H1 (cell line): ENCODE results near the gene VOPP1. TPM values are rescaled to one million over a fixed set of nuclear protein-coding genes. Genes with fewer than 3 reads are reported as not detected.
"Not testable (repeated sequence)": the region's sequence is repeated elsewhere in the genome, so short reads cannot be mapped to it uniquely, and the experiment has no call there.

Experiments
- CTCF ChIA-PET: fragments of 300-600 bp; sonication (Branson Sonifier 250); formaldehyde crosslinking; loops from one replicate; lab custom pipeline; 2021; ENCODE audit not compliant: partially characterized antibody; lab: Charles Lee
- POLR2A ChIA-PET: fragments of 300-600 bp; sonication (Branson Sonifier 250); formaldehyde crosslinking; loops from one replicate; lab custom pipeline; 2021; ENCODE audit warnings: inconsistent platforms; ENCODE audit not compliant: partially characterized antibody; lab: Charles Lee
- DNase-seq, 2 experiments: peaks; one replicate each; pipeline versions ENCODE4 v3.0.0 to v3.0.0-alpha.2; 2010 to 2022; ENCODE audit warnings: low spot score in 2 of 2, low read depth in 1 of 2, mixed read lengths in 1 of 2
- FAIRE-seq: peaks from 2 replicates; lab custom pipeline; 2011; peaks lifted over from hg19 to GRCh38; lab: Jason Lieb, UNC
- H2AFZ ChIP-seq: 2 replicates; pipeline ENCODE4 v1.8.1; 2012; ENCODE audit warnings: low read length, inconsistent platforms
- H2AK5ac ChIP-seq: 2 replicates; pipeline ENCODE4 v1.6.1; 2013; ENCODE audit warnings: low read depth, low read length
- H2BK120ac ChIP-seq: replicated peaks from 2 replicates; pipeline ENCODE3; 2013; ENCODE audit warnings: low read depth, low read length, inconsistent platforms
- H2BK12ac ChIP-seq: 2 replicates; pipeline ENCODE4 v1.6.1; 2013; ENCODE audit warnings: low read depth, low read length
- H2BK15ac ChIP-seq: 2 replicates; pipeline ENCODE4 v1.6.1; 2013; ENCODE audit warnings: low read length
- H2BK20ac ChIP-seq: 2 replicates; pipeline ENCODE4 v1.6.1; 2013; ENCODE audit warnings: low read length
- H2BK5ac ChIP-seq: 2 replicates; pipeline ENCODE4 v1.6.1; 2013; ENCODE audit warnings: low read depth, low read length
- H3K14ac ChIP-seq: 2 replicates; pipeline ENCODE4 v1.6.1; 2013; ENCODE audit warnings: inconsistent platforms; ENCODE audit not compliant: insufficient read length
- H3K18ac ChIP-seq: 2 replicates; pipeline ENCODE4 v1.6.1; 2013; ENCODE audit warnings: low read length; ENCODE audit errors: extremely low read depth
- H3K23ac ChIP-seq: 2 replicates; pipeline ENCODE4 v1.6.1; 2013; ENCODE audit warnings: inconsistent platforms; ENCODE audit not compliant: insufficient read length
- H3K23me2 ChIP-seq: 2 replicates; pipeline ENCODE4 v1.6.1; 2013; ENCODE audit warnings: low read depth, low read length
- H3K27ac ChIP-seq: 2 replicates; pipeline ENCODE4 v1.6.1; 2011; ENCODE audit warnings: low read depth, low read length, inconsistent platforms
- H3K27me3 ChIP-seq, 4 experiments: replicated peaks in 1 of 4; 1 replicate in 1 of 4; 2 replicates in 3 of 4; pipeline versions ENCODE4 v1.6.1 to v1.8.1; 2011 to 2013; ENCODE audit warnings: low read length in 3 of 4, mild to moderate bottlenecking in 3 of 4, inconsistent platforms in 2 of 4, mixed read lengths in 2 of 4, moderate library complexity in 1 of 4; ENCODE audit not compliant: control insufficient read depth in 3 of 4, insufficient read depth in 3 of 4; ENCODE audit errors: extremely low read depth in 1 of 4
- H3K36me3 ChIP-seq, 4 experiments: 2 replicates each; pipeline versions ENCODE4 v1.6.1 to v1.8.1; 2011 to 2013; ENCODE audit warnings: mild to moderate bottlenecking in 4 of 4, low read length in 3 of 4, moderate library complexity in 2 of 4, control low read depth in 1 of 4, inconsistent platforms in 1 of 4; ENCODE audit not compliant: insufficient read depth in 4 of 4, control insufficient read depth in 2 of 4
- H3K4ac ChIP-seq: replicated peaks from 2 replicates; pipeline ENCODE3; 2013; ENCODE audit warnings: low read length, low read depth, mixed read lengths, inconsistent platforms; ENCODE audit not compliant: insufficient read length
- H3K4me1 ChIP-seq, 4 experiments: replicated peaks in 1 of 4; 1 replicate in 1 of 4; 2 replicates in 3 of 4; pipeline versions ENCODE4 v1.6.1 to v1.8.1; 2011 to 2013; ENCODE audit warnings: low read length in 3 of 4, inconsistent platforms in 2 of 4, mixed read lengths in 1 of 4; ENCODE audit not compliant: insufficient read depth in 4 of 4, control insufficient read depth in 3 of 4
- H3K4me2 ChIP-seq, 2 experiments: 2 replicates each; pipeline versions ENCODE4 v1.6.1 to v1.8.1; 2011 to 2013; ENCODE audit warnings: low read depth in 2 of 2, low read length in 2 of 2, control low read depth in 1 of 2, inconsistent platforms in 1 of 2, mild to moderate bottlenecking in 1 of 2; ENCODE audit not compliant: insufficient read depth in 1 of 2
- H3K4me3 ChIP-seq, 4 experiments: fragments of 200-600, 300-600 bp in 1 of 4; sonication (generic), shearing (Covaris generic), sonication (Bioruptor Twin) in 1 of 4; 2 replicates each; pipeline versions ENCODE4 v1.5.1 to v1.8.1; 2011 to 2016; ENCODE audit warnings: low read length in 4 of 4, low read depth in 3 of 4, control low read depth in 2 of 4, inconsistent platforms in 2 of 4, mild to moderate bottlenecking in 2 of 4, mixed read lengths in 1 of 4, moderate library complexity in 1 of 4; ENCODE audit not compliant: insufficient read depth in 2 of 4; ENCODE audit errors: extremely low read depth in 1 of 4
- H3K56ac ChIP-seq: replicated peaks from 2 replicates; pipeline ENCODE3; 2013; ENCODE audit warnings: low read depth, mild to moderate bottlenecking, mixed read lengths, low read length, inconsistent platforms; ENCODE audit not compliant: insufficient read length
- H3K79me1 ChIP-seq: 2 replicates; pipeline ENCODE4 v1.6.1; 2013; ENCODE audit warnings: low read depth, low read length, control low read depth
- H3K79me2 ChIP-seq, 2 experiments: 2 replicates each; pipeline versions ENCODE4 v1.6.1 to v1.8.1; 2012 to 2013; ENCODE audit warnings: low read length in 2 of 2, mild to moderate bottlenecking in 2 of 2, inconsistent platforms in 1 of 2; ENCODE audit not compliant: insufficient read depth in 2 of 2, control insufficient read depth in 1 of 2
- H3K9ac ChIP-seq, 4 experiments: replicated peaks in 1 of 4; 1 replicate in 1 of 4; 2 replicates in 3 of 4; pipeline versions ENCODE4 v1.6.1 to v1.8.1; 2011 to 2013; ENCODE audit warnings: low read depth in 3 of 4, low read length in 3 of 4, control low read depth in 2 of 4, mild to moderate bottlenecking in 2 of 4, moderate library complexity in 2 of 4, inconsistent platforms in 1 of 4; ENCODE audit errors: extremely low read depth in 1 of 4
- H3K9me3 ChIP-seq, 2 experiments: 2 replicates each; pipeline versions ENCODE4 v1.6.1 to v1.8.1; 2012 to 2013; ENCODE audit warnings: mild to moderate bottlenecking in 2 of 2, moderate library complexity in 2 of 2, control low read depth in 1 of 2, inconsistent platforms in 1 of 2, low read depth in 1 of 2, low read length in 1 of 2, mixed read lengths in 1 of 2; ENCODE audit not compliant: insufficient read depth in 2 of 2
- H4K20me1 ChIP-seq, 2 experiments: replicated peaks in 1 of 2; 2 replicates each; pipeline versions ENCODE3 to v1.8.1; 2011 to 2013; ENCODE audit warnings: inconsistent platforms in 2 of 2, low read length in 2 of 2, mild to moderate bottlenecking in 1 of 2; ENCODE audit not compliant: insufficient read depth in 2 of 2, control insufficient read depth in 1 of 2
- H4K5ac ChIP-seq: 2 replicates; pipeline ENCODE4 v1.6.1; 2013; ENCODE audit warnings: low read length, low read depth, mixed read lengths, inconsistent platforms; ENCODE audit not compliant: insufficient read length
- H4K8ac ChIP-seq: 2 replicates; pipeline ENCODE4 v1.8.0; 2013; ENCODE audit warnings: mild to moderate bottlenecking, moderate library complexity, low read length, inconsistent platforms; ENCODE audit not compliant: insufficient read depth; ENCODE audit errors: extremely low read depth
- H4K91ac ChIP-seq: replicated peaks from 2 replicates; pipeline ENCODE3; 2013; ENCODE audit warnings: low read length, mixed read lengths, inconsistent platforms; ENCODE audit not compliant: insufficient read length
- WGBS, 2 experiments: shearing (Covaris generic) in 1 of 2; methylation state at CpG; one replicate each; pipeline versions ENCODE4 v1.1.6 to v1.1.7; 2013 to 2015; ENCODE audit warnings: low lambda C conversion rate in 2 of 2, mixed read lengths in 2 of 2, inconsistent platforms in 1 of 2, low coverage in 1 of 2, missing lambda C conversion rate in 1 of 2; ENCODE audit not compliant: insufficient replicate concordance in 2 of 2, insufficient coverage in 1 of 2, insufficient read length in 1 of 2; ENCODE audit errors: extremely low coverage in 1 of 2, missing lambda C conversion rate in 1 of 2; 5-methylcytosine and 5-hydroxymethylcytosine counted together
- polyA plus RNA-seq, 7 experiments: library from polyadenylated mRNA; depleted of rRNA in 3 of 7; stranded (reverse) in 5 of 7; unstranded in 2 of 7; fragments of >200 nt in 5 of 7; fragments of 200-250 nt in 2 of 7; gene quantifications; 1 replicate in 5 of 7; 2 replicates in 1 of 7; 4 replicates in 1 of 7; pipeline versions ENCODE4 v1.2.1 to v1.2.3, GENCODE V29; 2011 to 2013; ENCODE audit warnings: missing spikeins in 2 of 7, mixed read lengths in 2 of 7
- total RNA-seq: library from RNA; stranded (reverse); fragmentation: NEBNext Ultra II Directional; extraction: Animal tissue kit (Norgen Biotek cat#: 25700); gene quantifications from 2 replicates; pipeline ENCODE4 v1.2.1, GENCODE V29; 2021

Gene VOPP1
- total and polyA plus RNA-seq, 2 of the 8 experiments (the other 6 are each of a cell fraction or from before 2014, with no cell fraction given) = 44.7 to 83.0 TPM

GRCh38 chr7:55471594-55471993, 100.7 kb downstream of the VOPP1 start:
- WGBS, 2 experiments = 94% methylated on average over 2 of the region's 9 CpGs; no CpG with 5 or more reads in 1 of the 2 experiments
- H3K27ac ChIP-seq, CTCF ChIA-PET, H3K4me1 ChIP-seq, H3K4me2 ChIP-seq, H3K27me3 ChIP-seq, POLR2A ChIA-PET, H3K79me2 ChIP-seq, H2AFZ ChIP-seq, H2BK20ac ChIP-seq, H3K56ac ChIP-seq, H3K23ac ChIP-seq, H3K9ac ChIP-seq, DNase-seq, H4K91ac ChIP-seq, H4K8ac ChIP-seq, H2BK120ac ChIP-seq, H2BK5ac ChIP-seq, H2BK15ac ChIP-seq, H3K4me3 ChIP-seq, H3K14ac ChIP-seq, H2BK12ac ChIP-seq, H3K79me1 ChIP-seq, H2AK5ac ChIP-seq, H3K18ac ChIP-seq, H4K5ac ChIP-seq, H3K4ac ChIP-seq, H3K23me2 ChIP-seq: not testable (repeated sequence)
- Histone ChIP-seq H4K20me1 (peaks cover 0 to 12% of the 10 kb centered on the region in 2 experiments), H3K9me3 (peaks cover 10 to 18% of the 10 kb centered on the region in 2 experiments), H3K36me3 (peaks cover 0 to 18% (median 0%) of the 10 kb centered on the region in 4 experiments; a peak in 3 of 8 replicates)
- FAIRE-seq = peak; percentile 82
